Ectodermal cell (in vitro differentiated cells): ENCODE data around the gene ZNF81.

Source experiments
- H3K27ac ChIP-seq: 2 replicates; pipeline ENCODE4 v1.7.0; 2013; ENCODE audit warnings: mild to moderate bottlenecking, low read depth, low read length; ENCODE audit not compliant: insufficient read depth, poor library complexity, severe bottlenecking
- H3K27me3 ChIP-seq: 2 replicates; pipeline ENCODE4 v1.7.0; 2013; ENCODE audit warnings: mild to moderate bottlenecking, low read length; ENCODE audit not compliant: insufficient read depth, control insufficient read depth, poor library complexity, severe bottlenecking
- H3K36me3 ChIP-seq: one replicate; pipeline ENCODE4 v1.7.0; 2013; ENCODE audit warnings: low read length; ENCODE audit not compliant: control insufficient read depth, insufficient read depth
- H3K4me1 ChIP-seq: one replicate; pipeline ENCODE4 v1.7.0; 2013; ENCODE audit warnings: low read length; ENCODE audit not compliant: control insufficient read depth, insufficient read depth
- H3K4me3 ChIP-seq: 2 replicates; pipeline ENCODE4 v1.7.0; 2013; ENCODE audit warnings: low read depth, low read length, control low read depth; ENCODE audit not compliant: insufficient read depth
- H3K9me3 ChIP-seq: 2 replicates; pipeline ENCODE4 v1.7.0; 2013; ENCODE audit warnings: mild to moderate bottlenecking, low read length, moderate library complexity; ENCODE audit not compliant: control insufficient read depth
- WGBS, 2 experiments: methylation state at CpG; one replicate each; pipeline ENCODE4 v1.1.7; 2013; ENCODE audit warnings: missing lambda C conversion rate in 2 of 2; 5-methylcytosine and 5-hydroxymethylcytosine counted together

The ZNF81 gene

DNA sequence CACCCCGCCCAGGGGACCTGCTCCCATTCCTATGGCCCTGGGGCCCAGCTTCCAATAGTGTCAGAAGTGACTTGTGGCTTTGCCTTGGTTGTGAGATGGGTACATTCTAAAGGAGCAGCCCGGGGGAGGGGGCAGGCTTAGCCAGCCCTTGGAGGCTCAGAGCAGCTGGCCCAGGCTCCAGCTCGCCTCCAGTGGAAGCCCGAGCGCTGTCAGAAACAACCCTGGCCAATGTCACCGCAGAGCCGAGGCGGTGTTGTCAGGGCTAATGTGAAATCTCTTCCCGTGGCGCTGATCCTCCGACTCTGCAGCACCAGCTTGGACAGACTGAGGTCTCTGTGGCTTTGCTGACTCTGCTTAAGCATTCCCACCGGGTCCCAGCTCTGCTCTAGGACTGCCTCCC is 29.2 kb upstream of the ZNF81 start:
- WGBS, 2 experiments: 63 to 64% methylated on average over 12 of the region's 12 CpGs
- Histone ChIP-seq H3K4me3 (no peak overlapping the region), H3K36me3 (no peaks in the 10 kb centered on the region), H3K27ac (no peak overlapping the region), H3K9me3 (no peaks in the 10 kb centered on the region), H3K27me3 (no peaks in the 10 kb centered on the region), H3K4me1 (no peaks in the 10 kb centered on the region)

DNA sequence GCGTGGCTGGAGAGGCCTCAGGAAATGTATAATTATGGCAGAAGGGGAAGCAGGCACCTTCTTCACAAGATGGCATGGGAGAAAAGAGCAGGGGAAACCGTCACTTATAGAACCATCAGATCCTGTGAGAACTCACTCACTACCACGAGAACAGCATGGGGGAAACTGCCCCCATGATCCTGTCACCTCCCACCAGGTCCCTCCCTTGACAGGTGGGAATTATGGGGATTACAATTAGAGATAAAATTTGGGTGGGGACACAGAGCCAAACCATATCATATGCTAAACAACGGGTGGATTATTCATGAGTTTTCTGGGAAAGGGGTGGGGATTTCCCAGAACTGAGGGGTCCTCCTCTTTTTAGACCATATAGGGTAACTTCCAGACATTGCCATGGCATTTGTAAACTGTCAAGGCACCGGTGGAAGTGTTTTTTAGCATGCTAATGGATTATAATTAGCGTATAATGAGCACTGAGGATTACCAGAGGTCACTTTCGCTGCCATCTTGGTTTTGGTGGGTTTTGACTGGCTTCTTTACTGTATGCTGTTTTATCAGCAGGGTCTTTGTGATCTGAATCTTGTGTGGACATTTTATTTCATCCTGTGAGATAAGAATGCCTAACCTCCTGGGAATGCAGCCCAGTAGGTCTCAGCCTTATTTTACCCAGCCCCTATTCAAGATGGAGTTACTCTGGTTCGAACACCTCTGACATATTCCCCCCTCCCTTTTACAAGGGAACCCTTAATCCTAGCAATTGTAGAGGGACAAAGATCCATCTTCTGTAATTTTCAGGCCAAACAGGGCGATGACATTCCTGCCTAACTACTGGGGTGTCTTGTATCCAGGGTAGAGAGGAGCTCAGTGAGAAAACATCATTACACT is 27.6 kb upstream of the ZNF81 start:
- no peaks in the 10 kb centered on the region for H3K27me3 ChIP-seq
- no peaks in the 10 kb centered on the region for H3K36me3 ChIP-seq
- no peaks in the 10 kb centered on the region for H3K9me3 ChIP-seq
- H3K4me1 ChIP-seq: no peaks in the 10 kb centered on the region
- no peak overlapping the region for H3K4me3 ChIP-seq
- WGBS, 2 experiments: 87 to 97% methylated on average over 8 to 9 of the region's 9 CpGs
- H3K27ac ChIP-seq: no peak overlapping the region

DNA sequence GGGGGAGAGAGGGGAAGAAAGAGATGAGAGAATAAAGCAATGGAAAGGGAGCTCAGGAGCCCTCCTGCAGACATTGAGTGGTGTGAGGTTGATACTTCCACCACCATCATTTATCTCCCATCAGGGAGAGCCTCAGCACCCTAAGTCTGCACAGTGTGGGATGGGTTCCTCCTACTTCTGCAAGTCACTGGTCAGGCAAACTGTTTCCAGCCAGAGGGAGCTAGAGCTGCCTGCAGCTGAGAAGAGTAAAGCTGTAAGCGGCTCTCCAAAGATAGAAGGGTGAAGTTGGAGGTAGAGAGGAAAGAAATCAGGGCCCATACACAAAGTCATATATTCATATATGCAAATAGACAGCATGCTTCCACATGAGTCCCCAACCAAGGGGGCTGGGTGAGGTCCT is 21.9 kb upstream of the ZNF81 start:
- no peak overlapping the region for H3K27ac ChIP-seq
- H3K9me3 ChIP-seq: no peaks in the 10 kb centered on the region
- H3K4me3 ChIP-seq: no peak overlapping the region
- no peaks in the 10 kb centered on the region for H3K36me3 ChIP-seq
- H3K27me3 ChIP-seq: no peaks in the 10 kb centered on the region
- no peaks in the 10 kb centered on the region for H3K4me1 ChIP-seq
- WGBS, 2 experiments: no CpG with 5 or more reads among the region's 1 CpG

DNA sequence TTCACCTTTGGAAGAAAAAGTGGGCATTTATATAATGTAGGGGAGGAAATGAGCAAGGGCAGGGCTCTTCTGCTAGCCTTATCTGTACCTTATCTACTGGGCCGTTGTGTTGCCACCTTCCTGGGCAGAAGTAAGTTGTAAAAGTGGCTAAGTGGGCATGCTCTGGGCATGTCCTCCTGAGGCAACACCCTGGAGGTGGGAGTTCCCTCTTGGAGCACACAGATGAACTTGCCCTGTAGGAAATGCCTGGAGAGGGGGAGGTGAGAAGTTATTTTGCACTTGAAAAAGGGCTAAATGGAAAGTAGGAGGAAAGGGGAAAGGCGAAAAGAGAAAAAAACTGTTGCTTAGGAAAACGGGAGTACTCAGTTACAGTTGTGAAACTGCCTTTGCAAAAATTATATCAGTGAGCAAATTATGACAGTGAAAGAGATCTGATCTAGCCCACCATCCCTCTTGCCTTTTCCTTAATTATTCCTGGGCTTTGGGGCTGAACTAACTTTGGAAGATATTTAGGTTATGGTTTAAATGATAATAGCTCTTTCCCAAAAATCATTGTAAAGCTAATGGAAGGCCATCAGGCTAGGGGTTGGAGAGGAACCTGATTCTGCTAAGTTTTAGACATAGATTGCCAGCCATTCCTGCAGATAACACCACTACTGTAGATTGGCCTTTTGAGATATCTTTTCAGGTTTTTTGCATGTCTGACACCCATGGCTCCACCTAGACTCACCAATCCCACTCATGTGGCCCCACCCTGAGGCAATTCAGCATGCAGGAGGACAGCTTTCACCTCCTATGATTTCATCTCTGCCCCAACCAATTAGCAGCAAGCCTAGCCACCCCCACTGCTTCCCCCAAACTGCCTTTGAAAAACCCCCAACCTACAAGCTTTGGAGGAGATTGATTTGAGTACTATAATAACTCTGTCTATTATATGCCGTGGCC is 20.5 kb upstream of the ZNF81 start:
- H3K27ac ChIP-seq: no peak overlapping the region
- no peaks in the 10 kb centered on the region for H3K27me3 ChIP-seq
- 45 to 55% methylated on average over 4 of the region's 4 CpGs for WGBS, 2 experiments
- H3K4me1 ChIP-seq: no peaks in the 10 kb centered on the region
- no peaks in the 10 kb centered on the region for H3K36me3 ChIP-seq
- H3K9me3 ChIP-seq: no peaks in the 10 kb centered on the region
- no peak overlapping the region for H3K4me3 ChIP-seq

DNA sequence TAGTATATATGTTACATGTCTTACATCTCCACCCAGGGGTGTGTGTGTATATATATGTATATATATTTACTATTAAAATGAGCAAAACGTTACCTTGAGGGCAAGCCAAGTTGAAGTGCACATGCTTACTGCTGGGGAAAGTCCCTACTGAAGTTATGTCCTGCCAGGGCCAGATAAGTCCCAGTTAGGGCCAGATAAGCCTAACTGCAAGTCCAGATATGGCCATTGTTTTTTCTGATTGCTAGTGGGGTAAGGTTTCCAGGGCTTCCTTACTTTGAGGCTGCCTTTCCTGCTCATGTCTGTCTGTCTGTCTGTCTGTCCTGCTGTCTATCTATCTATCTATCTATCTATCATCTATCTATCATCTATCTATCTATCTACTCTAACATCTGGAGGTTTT is 19.3 kb upstream of the ZNF81 start:
- H3K4me3 ChIP-seq: no peak overlapping the region
- 79 to 92% methylated on average over 1 of the region's 1 CpG for WGBS, 2 experiments
- H3K27ac ChIP-seq: no peak overlapping the region
- H3K9me3 ChIP-seq: no peaks in the 10 kb centered on the region
- H3K27me3 ChIP-seq: no peaks in the 10 kb centered on the region
- H3K4me1 ChIP-seq: no peaks in the 10 kb centered on the region
- H3K36me3 ChIP-seq: no peaks in the 10 kb centered on the region

DNA sequence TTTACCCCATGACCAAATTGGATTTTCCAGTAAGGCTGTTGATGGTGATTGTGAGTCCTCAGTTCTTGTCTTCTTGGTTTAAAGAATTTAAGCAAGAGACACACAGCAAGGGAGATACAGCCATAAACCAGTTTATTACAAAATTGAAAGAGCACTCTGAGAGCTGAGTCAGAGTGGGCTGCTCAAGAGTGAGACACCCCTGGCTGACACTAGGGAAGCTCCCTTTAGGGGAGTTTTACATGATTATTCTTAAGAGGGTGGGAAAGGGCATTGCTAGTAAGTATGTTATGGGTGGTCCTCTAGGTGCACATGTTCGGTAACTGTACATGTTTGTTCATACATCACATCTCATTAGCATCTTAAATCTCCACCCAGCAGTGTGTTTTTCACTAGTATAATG is 18.8 kb upstream of the ZNF81 start:
- WGBS, 2 experiments: no CpG with 5 or more reads among the region's 1 CpG
- H3K27me3 ChIP-seq: no peaks in the 10 kb centered on the region
- no peaks in the 10 kb centered on the region for H3K9me3 ChIP-seq
- no peaks in the 10 kb centered on the region for H3K4me1 ChIP-seq
- H3K36me3 ChIP-seq: no peaks in the 10 kb centered on the region
- no peak overlapping the region for H3K4me3 ChIP-seq
- no peak overlapping the region for H3K27ac ChIP-seq

DNA sequence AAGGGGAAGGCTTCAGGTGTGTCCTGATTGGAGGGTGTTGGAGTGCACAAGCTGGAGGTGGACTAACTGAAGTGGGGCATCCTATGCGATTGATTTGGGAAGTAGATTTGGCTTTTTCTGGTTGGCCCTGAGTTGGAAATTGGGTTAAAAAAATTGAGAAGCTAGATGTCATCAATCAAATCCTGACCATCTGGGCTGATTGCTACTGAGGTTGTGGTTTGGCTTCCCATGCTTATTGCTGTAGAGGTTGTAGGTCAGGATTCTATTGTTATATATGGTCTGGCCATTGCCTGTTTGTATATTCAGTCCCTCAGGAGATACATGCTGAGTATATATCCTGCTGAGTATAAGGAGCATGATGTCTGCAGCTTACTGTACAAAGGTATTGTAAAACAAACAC is 7.7 kb upstream of the ZNF81 start:
- Histone ChIP-seq H3K4me1 (no peaks in the 10 kb centered on the region), H3K9me3 (no peaks in the 10 kb centered on the region), H3K27me3 (no peaks in the 10 kb centered on the region), H3K4me3 (no peak overlapping the region), H3K27ac (no peak overlapping the region), H3K36me3 (no peaks in the 10 kb centered on the region)
- WGBS, 2 experiments: 88 to 96% methylated on average over 1 of the region's 1 CpG

DNA sequence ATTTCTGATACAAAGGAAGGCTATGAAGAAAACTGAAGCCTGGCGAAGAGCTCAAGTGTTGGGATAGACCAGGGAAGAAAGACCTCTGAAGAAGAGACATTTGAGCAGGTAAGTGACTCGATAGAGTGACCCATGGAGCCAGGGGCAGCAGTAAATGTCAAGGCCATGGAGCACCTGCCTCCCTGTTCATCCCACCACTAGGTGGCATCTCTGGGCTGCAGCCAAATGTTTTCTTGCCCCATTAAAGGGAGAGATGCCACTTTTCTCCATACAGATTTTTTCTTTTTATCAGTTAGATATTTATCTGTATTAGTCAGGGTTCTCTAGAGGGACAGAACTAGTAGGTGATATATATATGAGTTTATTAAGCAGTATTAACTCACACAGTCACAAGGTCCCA is 4.9 kb upstream of the ZNF81 start:
- H3K9me3 ChIP-seq: no peaks in the 10 kb centered on the region
- no peaks in the 10 kb centered on the region for H3K27me3 ChIP-seq
- no peaks in the 10 kb centered on the region for H3K36me3 ChIP-seq
- H3K27ac ChIP-seq: no peak overlapping the region
- no peak overlapping the region for H3K4me3 ChIP-seq
- no peaks in the 10 kb centered on the region for H3K4me1 ChIP-seq
- WGBS, 2 experiments: 52 to 79% methylated on average over 2 of the region's 2 CpGs

DNA sequence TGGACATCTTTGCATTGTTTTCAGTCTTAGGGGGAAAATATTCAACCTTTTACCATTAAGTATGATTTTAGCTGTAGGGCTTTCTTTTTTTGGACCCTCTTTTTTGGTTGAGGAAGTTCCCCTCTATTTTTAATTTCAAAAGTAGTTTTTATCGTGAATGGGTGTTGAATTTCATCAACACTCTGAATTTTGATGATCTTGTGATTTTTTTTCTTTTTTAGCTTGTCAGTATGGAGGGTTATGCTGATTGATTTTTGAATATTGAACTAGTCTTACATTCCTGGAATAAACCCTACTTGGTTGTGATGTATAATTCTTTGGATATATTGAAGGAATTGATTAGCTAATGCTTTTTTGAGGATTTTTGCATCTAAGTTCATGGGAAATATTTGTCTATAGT is 1.7 kb downstream of the ZNF81 start:
- H3K27me3 ChIP-seq: no peaks in the 10 kb centered on the region
- no peaks in the 10 kb centered on the region for H3K36me3 ChIP-seq
- no CpG with 5 or more reads among the region's 1 CpG for WGBS, 2 experiments
- no peak overlapping the region for H3K27ac ChIP-seq
- no peak overlapping the region for H3K4me3 ChIP-seq
- H3K9me3 ChIP-seq: no peaks in the 10 kb centered on the region
- no peaks in the 10 kb centered on the region for H3K4me1 ChIP-seq

DNA sequence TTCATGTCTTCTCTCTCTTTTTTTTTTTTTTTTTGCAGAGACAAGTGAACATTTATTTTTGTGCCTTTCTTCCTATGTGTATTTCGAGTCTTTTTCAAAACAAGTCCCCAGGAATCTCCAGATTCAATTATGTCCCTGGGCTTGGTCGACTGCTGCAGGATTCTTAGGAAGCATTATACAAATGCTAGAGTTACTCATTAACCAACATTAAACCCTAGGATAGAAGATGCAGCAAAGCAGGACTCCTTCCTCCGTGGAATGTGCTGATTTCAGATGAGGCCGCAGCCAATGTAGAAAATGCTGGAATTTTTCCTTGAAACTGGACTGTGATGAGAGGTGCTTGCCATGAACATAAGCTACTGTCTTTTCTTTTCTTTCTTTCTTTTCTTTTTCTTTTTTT is 3.4 kb downstream of the ZNF81 start:
- WGBS, 2 experiments: 92 to 96% methylated on average over 3 to 4 of the region's 4 CpGs
- no peaks in the 10 kb centered on the region for H3K36me3 ChIP-seq
- H3K9me3 ChIP-seq: no peaks in the 10 kb centered on the region
- H3K4me3 ChIP-seq: no peak overlapping the region
- no peaks in the 10 kb centered on the region for H3K27me3 ChIP-seq
- H3K27ac ChIP-seq: no peak overlapping the region
- no peaks in the 10 kb centered on the region for H3K4me1 ChIP-seq
